ENCODE data around the gene GK. TPM values are rescaled to one million over a fixed set of nuclear protein-coding genes. Genes with fewer than 3 reads are reported as not detected.

GK gene
- total and polyA plus RNA-seq, 2 donors (not counting 1 experiment from before 2014, with no cell fraction given), result 4.8 to 10.2 TPM

GRCh38 chrX:30635630-30636029, 17.6 kb upstream of the GK start:
- no peaks in the 10 kb centered on the region for H3K36me3 ChIP-seq (replicated peaks in 1 of 2; ENCODE audit: control extremely low read depth in 1 of 2, control insufficient read depth in 1 of 2, extremely low read depth in 1 of 2, insufficient read depth in 2 of 2, low read length in 1 of 2)
- TF ChIP-seq, protein P1, sequence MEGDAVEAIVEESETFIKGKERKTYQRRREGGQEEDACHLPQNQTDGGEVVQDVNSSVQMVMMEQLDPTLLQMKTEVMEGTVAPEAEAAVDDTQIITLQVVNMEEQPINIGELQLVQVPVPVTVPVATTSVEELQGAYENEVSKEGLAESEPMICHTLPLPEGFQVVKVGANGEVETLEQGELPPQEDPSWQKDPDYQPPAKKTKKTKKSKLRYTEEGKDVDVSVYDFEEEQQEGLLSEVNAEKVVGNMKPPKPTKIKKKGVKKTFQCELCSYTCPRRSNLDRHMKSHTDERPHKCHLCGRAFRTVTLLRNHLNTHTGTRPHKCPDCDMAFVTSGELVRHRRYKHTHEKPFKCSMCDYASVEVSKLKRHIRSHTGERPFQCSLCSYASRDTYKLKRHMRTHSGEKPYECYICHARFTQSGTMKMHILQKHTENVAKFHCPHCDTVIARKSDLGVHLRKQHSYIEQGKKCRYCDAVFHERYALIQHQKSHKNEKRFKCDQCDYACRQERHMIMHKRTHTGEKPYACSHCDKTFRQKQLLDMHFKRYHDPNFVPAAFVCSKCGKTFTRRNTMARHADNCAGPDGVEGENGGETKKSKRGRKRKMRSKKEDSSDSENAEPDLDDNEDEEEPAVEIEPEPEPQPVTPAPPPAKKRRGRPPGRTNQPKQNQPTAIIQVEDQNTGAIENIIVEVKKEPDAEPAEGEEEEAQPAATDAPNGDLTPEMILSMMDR (IDR thresholded peaks at IDR 0.05), result peak; percentile 27
- no peak for TF ChIP-seq EZH2 (IDR thresholded peaks at IDR 0.05; ENCODE audit: borderline replicate concordance, insufficient read depth, low read depth, low read length, poor library complexity, severe bottlenecking)
- no peak overlapping the region for H2AFZ ChIP-seq (ENCODE audit: insufficient read depth, low read depth, low read length, poor library complexity, severe bottlenecking)
- H3K9me3 Mint-ChIP-seq (ENCODE audit: insufficient read depth), result no peaks in the 10 kb centered on the region
- no peak overlapping the region for H3K4me2 ChIP-seq (replicated peaks; ENCODE audit: low read depth, low read length, poor library complexity, severe bottlenecking)
- no CpG with 5 or more reads among the region's 4 CpGs for WGBS (ENCODE audit: insufficient coverage)
- H4K20me1 ChIP-seq (ENCODE audit: control insufficient read depth, insufficient read depth, low read length, poor library complexity, severe bottlenecking), result no peaks in the 10 kb centered on the region
- intact Hi-C loops (cut with micrococcal nuclease), result loop anchor here (5.0 kb wide), 1 partner anchor 188 kb away; no protein-coding TSS in a partner anchor
- DNase-seq (no peak), ATAC-seq (ENCODE audit: low read depth) (no peak)
- H3K27ac ChIP-seq (ENCODE audit: low read length in 2 of 2), result no peak overlapping the region
- H3K27me3 ChIP-seq (replicated peaks in 1 of 4; ENCODE audit: control extremely low read depth in 1 of 4, control insufficient read depth in 3 of 4, insufficient read depth in 4 of 4, low read length in 3 of 4), result no peaks in the 10 kb centered on the region
- H3K4me1 ChIP-seq (ENCODE audit: control insufficient read depth in 2 of 2, insufficient read depth in 2 of 2, low read length in 2 of 2), result peaks cover 4 to 6% of the 10 kb centered on the region in 2 donors
- H3K4me1 Mint-ChIP-seq, result peaks cover 5% of the 10 kb centered on the region
- no peaks in the 10 kb centered on the region for H3K9me3 ChIP-seq (ENCODE audit: control extremely low read depth in 1 of 3, control insufficient read depth in 2 of 3, insufficient read depth in 1 of 3, low read length in 2 of 3)
- H3K4me3 Mint-ChIP-seq, result no peak overlapping the region
- H3K4me3 ChIP-seq (ENCODE audit: control extremely low read depth in 1 of 5, extremely low read depth in 1 of 5, insufficient read depth in 1 of 5, low read depth in 2 of 5, low read length in 4 of 5), result no peak overlapping the region
- ChIA-PET POLR2A (no interaction called here), CTCF (interaction anchor here (0.7 to 2.2 kb wide), 4 partner anchors 8 to 229 kb away, joined by 3 to 7 read pairs (median 4); no protein-coding TSS in a partner anchor)
- no peaks in the 10 kb centered on the region for H3K27me3 Mint-ChIP-seq
- no peak overlapping the region for H3K9ac ChIP-seq (ENCODE audit: low read length)
- no peak overlapping the region for H3K27ac Mint-ChIP-seq
- H3K79me2 ChIP-seq (ENCODE audit: control insufficient read depth, insufficient read depth, low read length), result no peaks in the 10 kb centered on the region

DNA sequence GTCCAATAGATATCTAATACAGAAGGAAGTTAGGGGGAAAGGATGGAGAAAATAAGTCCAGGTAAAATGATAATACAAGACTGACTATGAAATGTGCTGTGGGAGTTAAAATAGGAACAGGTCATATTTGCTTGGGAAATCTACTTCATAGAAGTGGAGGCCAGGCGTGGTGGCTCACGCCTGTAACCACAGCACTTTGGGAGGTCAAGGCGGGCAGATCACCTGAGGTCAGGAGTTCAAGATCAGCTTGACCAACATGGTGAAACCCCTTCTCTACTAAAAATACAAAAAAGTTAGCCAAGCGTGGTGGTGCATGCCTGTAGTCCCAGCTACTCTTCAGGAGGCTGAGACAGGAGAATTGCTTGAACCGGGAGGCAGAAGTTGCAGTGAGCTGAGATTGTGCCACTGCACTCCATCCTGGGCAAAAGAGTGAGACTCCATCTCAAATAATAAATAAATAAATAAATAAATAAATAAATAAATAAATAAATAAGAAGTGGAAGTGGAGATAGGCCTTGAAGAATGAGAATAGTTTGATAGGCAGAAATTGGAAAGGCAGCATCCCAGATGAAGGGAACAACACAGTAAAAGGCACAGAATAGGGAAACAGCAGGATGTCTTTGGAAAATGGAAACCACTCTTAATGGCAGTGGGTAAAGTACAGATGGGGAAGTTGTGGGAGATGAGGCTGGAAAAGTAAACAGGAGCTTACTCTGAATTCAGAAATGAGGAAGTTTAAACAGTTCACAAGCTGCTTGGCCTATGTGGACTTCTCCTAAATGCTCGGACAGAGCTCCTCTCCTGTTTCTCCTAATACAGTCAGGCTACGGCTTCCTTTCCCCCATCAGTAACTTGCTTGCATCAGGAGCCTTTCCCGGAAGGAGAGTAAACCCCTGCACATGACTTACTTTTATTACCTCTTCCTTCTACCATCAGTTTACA, 15.1 kb upstream of the GK start:
- no peak overlapping the region for H3K27ac Mint-ChIP-seq
- CTCF ChIA-PET, result no interaction called here
- H3K4me3 Mint-ChIP-seq, result no peak overlapping the region

More for the DNA sequence above, 15.1 kb upstream of the GK start:
- Histone ChIP-seq H3K27ac (ENCODE audit: low read length in 2 of 2) (no peak overlapping the region), H3K27me3 (replicated peaks in 1 of 4; ENCODE audit: control extremely low read depth in 1 of 4, control insufficient read depth in 3 of 4, insufficient read depth in 4 of 4, low read length in 3 of 4) (no peaks in the 10 kb centered on the region), H3K9ac (ENCODE audit: low read length) (no peak overlapping the region), H3K36me3 (replicated peaks in 1 of 2; ENCODE audit: control extremely low read depth in 1 of 2, control insufficient read depth in 1 of 2, extremely low read depth in 1 of 2, insufficient read depth in 2 of 2, low read length in 1 of 2) (no peaks in the 10 kb centered on the region), H3K4me2 (replicated peaks; ENCODE audit: low read depth, low read length, poor library complexity, severe bottlenecking) (no peak overlapping the region), H3K4me1 (ENCODE audit: control insufficient read depth in 2 of 2, insufficient read depth in 2 of 2, low read length in 2 of 2) (peaks cover 4 to 6% of the 10 kb centered on the region in 2 donors), H2AFZ (ENCODE audit: insufficient read depth, low read depth, low read length, poor library complexity, severe bottlenecking) (no peak overlapping the region), H3K4me3 (ENCODE audit: control extremely low read depth in 1 of 5, extremely low read depth in 1 of 5, insufficient read depth in 1 of 5, low read depth in 2 of 5, low read length in 4 of 5) (no peak overlapping the region), H3K79me2 (ENCODE audit: control insufficient read depth, insufficient read depth, low read length) (no peaks in the 10 kb centered on the region), H4K20me1 (ENCODE audit: control insufficient read depth, insufficient read depth, low read length, poor library complexity, severe bottlenecking) (no peaks in the 10 kb centered on the region), H3K9me3 (ENCODE audit: control extremely low read depth in 1 of 3, control insufficient read depth in 2 of 3, insufficient read depth in 1 of 3, low read length in 2 of 3) (no peaks in the 10 kb centered on the region)
- ATAC-seq (ENCODE audit: low read depth) (no peak), DNase-seq (no peak)
- intact Hi-C loops (cut with micrococcal nuclease), result loop anchor here (5.0 kb wide), 1 partner anchor 191 kb away; no protein-coding TSS in a partner anchor
- Mint-ChIP-seq H3K4me1 (peaks cover 5% of the 10 kb centered on the region), H3K9me3 (ENCODE audit: insufficient read depth) (no peaks in the 10 kb centered on the region), H3K27me3 (no peaks in the 10 kb centered on the region)
- WGBS (ENCODE audit: insufficient coverage), result 27% methylated on average over 2 of the region's 8 CpGs
- POLR2A ChIA-PET, result no interaction called here
- TF ChIP-seq EZH2 (IDR thresholded peaks at IDR 0.05; ENCODE audit: borderline replicate concordance, insufficient read depth, low read depth, low read length, poor library complexity, severe bottlenecking), result no peak
- TF ChIP-seq, protein P1 (IDR thresholded peaks at IDR 0.05), result no peak

Data from B cell (primary cell).